ENCODE measurements around the gene HTR2C. TPM values are rescaled to one million over a fixed set of nuclear protein-coding genes. Genes with fewer than 3 reads are reported as not detected.

HTR2C gene
- total and polyA plus RNA-seq, 2 experiments from 2014 or later = 2.0 to 2.4 TPM

- TF ChIP-seq EZH2phosphoT487 (IDR thresholded peaks at IDR 0.05; ENCODE audit: unreplicated experiment) = no peak
- no peak for TF ChIP-seq JUNB (IDR thresholded peaks at IDR 0.05; ENCODE audit: unreplicated experiment)
- no peak for TF ChIP-seq ETS1 (IDR thresholded peaks at IDR 0.05)
- TF ChIP-seq ZNF331 (CRISPR knock-in tag; IDR thresholded peaks at IDR 0.05; ENCODE audit: low read depth) = no peak
- TF ChIP-seq ZNF114 (CRISPR knock-in tag; IDR thresholded peaks at IDR 0.05) = no peak
- no peak for TF ChIP-seq NANOG (IDR thresholded peaks at IDR 0.05; ENCODE audit: borderline replicate concordance)
Observed at GRCh38 chrX:114635986-114636385, 52.1 kb downstream of the HTR2C start (continued).

- H3K36me3 ChIP-seq (ENCODE audit: insufficient read depth) = no peaks in the 10 kb centered on the region
- H3K27ac ChIP-seq (ENCODE audit: low read depth) = no peak overlapping the region
- no peak overlapping the region for H3K27ac Mint-ChIP-seq
- ATAC-seq = no peak
- H3K4me3 ChIP-seq = no peak overlapping the region
- no peaks in the 10 kb centered on the region for H3K9me2 ChIP-seq (ENCODE audit: insufficient read depth)
- no peaks in the 10 kb centered on the region for H3K4me1 ChIP-seq (ENCODE audit: insufficient read depth)
- H4K20me1 ChIP-seq (replicated peaks; ENCODE audit: insufficient read depth) = no peaks in the 10 kb centered on the region
- H3K79me2 ChIP-seq (replicated peaks; ENCODE audit: insufficient read depth) = no peaks in the 10 kb centered on the region
- H3K4me2 ChIP-seq = no peak overlapping the region
- H2AFZ ChIP-seq = no peak overlapping the region
- no peaks in the 10 kb centered on the region for H3K4me1 Mint-ChIP-seq
- H3K36me3 Mint-ChIP-seq (ENCODE audit: low read depth) = no peaks in the 10 kb centered on the region
- no peaks in the 10 kb centered on the region for H3F3A ChIP-seq (replicated peaks; ENCODE audit: low read depth)
- no peak for TF ChIP-seq ZNF331 (CRISPR knock-in tag; IDR thresholded peaks at IDR 0.05; ENCODE audit: low read depth)
- H3K9me3 Mint-ChIP-seq = no peaks in the 10 kb centered on the region
- no peaks in the 10 kb centered on the region for H3K27me3 ChIP-seq (ENCODE audit: insufficient read depth)
- H3K4me3 Mint-ChIP-seq = no peak overlapping the region
- no peak for DNase-seq (ENCODE audit: low spot score)
- H3K27me3 Mint-ChIP-seq (ENCODE audit: insufficient read depth, low read depth, poor library complexity) = no peaks in the 10 kb centered on the region
Observed at GRCh38 chrX:114650351-114650750, 66.5 kb downstream of the HTR2C start.

GRCh38 chrX:114675365-114675764 is 91.5 kb downstream of the HTR2C start:
- H3K4me1 Mint-ChIP-seq = no peaks in the 10 kb centered on the region
- H3F3A ChIP-seq (replicated peaks; ENCODE audit: low read depth) = no peaks in the 10 kb centered on the region
- no peak overlapping the region for H3K27ac Mint-ChIP-seq
- H3K4me1 ChIP-seq (ENCODE audit: insufficient read depth) = no peaks in the 10 kb centered on the region
- no peak overlapping the region for H3K4me3 Mint-ChIP-seq
- no peak for ATAC-seq
- no peaks in the 10 kb centered on the region for H3K27me3 Mint-ChIP-seq (ENCODE audit: insufficient read depth, low read depth, poor library complexity)
- DNase-seq (ENCODE audit: low spot score) = no peak
- no peak overlapping the region for H3K27ac ChIP-seq (ENCODE audit: low read depth)
- H3K9me3 Mint-ChIP-seq = no peaks in the 10 kb centered on the region
- H2AFZ ChIP-seq = no peak overlapping the region
- no peaks in the 10 kb centered on the region for H4K20me1 ChIP-seq (replicated peaks; ENCODE audit: insufficient read depth)
- H3K36me3 Mint-ChIP-seq (ENCODE audit: low read depth) = no peaks in the 10 kb centered on the region
- H3K36me3 ChIP-seq (ENCODE audit: insufficient read depth) = no peaks in the 10 kb centered on the region
- no peaks in the 10 kb centered on the region for H3K79me2 ChIP-seq (replicated peaks; ENCODE audit: insufficient read depth)
- H3K9me2 ChIP-seq (ENCODE audit: insufficient read depth) = no peaks in the 10 kb centered on the region
- no peaks in the 10 kb centered on the region for H3K27me3 ChIP-seq (ENCODE audit: insufficient read depth)
- H3K4me3 ChIP-seq = no peak overlapping the region
- H3K4me2 ChIP-seq = no peak overlapping the region
- no peak for TF ChIP-seq EZH2phosphoT487 (IDR thresholded peaks at IDR 0.05; ENCODE audit: unreplicated experiment)
- no peak for TF ChIP-seq NANOG (IDR thresholded peaks at IDR 0.05; ENCODE audit: borderline replicate concordance)
- TF ChIP-seq EZH2 (IDR thresholded peaks at IDR 0.05; ENCODE audit: low read depth, unreplicated experiment) = no peak
- no peak for TF ChIP-seq ZNF331 (CRISPR knock-in tag; IDR thresholded peaks at IDR 0.05; ENCODE audit: low read depth)
- TF ChIP-seq POLR2AphosphoS5 (IDR thresholded peaks at IDR 0.05; ENCODE audit: low read depth) = no peak
- TF ChIP-seq CTCF (conservative IDR thresholded peaks at IDR 0.05; ENCODE audit: low read depth in 2 of 2) = no peak
- no peak for TF ChIP-seq STAT1 (IDR thresholded peaks at IDR 0.05; ENCODE audit: unreplicated experiment)
- no peak for TF ChIP-seq JUNB (IDR thresholded peaks at IDR 0.05; ENCODE audit: unreplicated experiment)
- TF ChIP-seq ZNF462 (CRISPR knock-in tag; IDR thresholded peaks at IDR 0.05) = no peak
- TF ChIP-seq ZNF114 (CRISPR knock-in tag; IDR thresholded peaks at IDR 0.05) = no peak
